Midbrain (tissue), 1 donor: ENCODE measurements around the gene GTF3C4.

Source experiments
- DNase-seq: peaks from one replicate; lab custom pipeline; 2025; lab: John Stamatoyannopoulos, UW

GTF3C4 gene, protein sequence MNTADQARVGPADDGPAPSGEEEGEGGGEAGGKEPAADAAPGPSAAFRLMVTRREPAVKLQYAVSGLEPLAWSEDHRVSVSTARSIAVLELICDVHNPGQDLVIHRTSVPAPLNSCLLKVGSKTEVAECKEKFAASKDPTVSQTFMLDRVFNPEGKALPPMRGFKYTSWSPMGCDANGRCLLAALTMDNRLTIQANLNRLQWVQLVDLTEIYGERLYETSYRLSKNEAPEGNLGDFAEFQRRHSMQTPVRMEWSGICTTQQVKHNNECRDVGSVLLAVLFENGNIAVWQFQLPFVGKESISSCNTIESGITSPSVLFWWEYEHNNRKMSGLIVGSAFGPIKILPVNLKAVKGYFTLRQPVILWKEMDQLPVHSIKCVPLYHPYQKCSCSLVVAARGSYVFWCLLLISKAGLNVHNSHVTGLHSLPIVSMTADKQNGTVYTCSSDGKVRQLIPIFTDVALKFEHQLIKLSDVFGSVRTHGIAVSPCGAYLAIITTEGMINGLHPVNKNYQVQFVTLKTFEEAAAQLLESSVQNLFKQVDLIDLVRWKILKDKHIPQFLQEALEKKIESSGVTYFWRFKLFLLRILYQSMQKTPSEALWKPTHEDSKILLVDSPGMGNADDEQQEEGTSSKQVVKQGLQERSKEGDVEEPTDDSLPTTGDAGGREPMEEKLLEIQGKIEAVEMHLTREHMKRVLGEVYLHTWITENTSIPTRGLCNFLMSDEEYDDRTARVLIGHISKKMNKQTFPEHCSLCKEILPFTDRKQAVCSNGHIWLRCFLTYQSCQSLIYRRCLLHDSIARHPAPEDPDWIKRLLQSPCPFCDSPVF

GRCh38 chr9:132670457-132671391, at the start of gene GTF3C4:
TSS of gene GTF3C4 (plus strand) at chr9:132670464. CDS start at chr9:132670599, 135 bp downstream.
- DNase-seq: no peak

- DNase-seq: no peak
Measured at GRCh38 chr9:132622159-132622558, 48.1 kb upstream of the GTF3C4 start.

DNA sequence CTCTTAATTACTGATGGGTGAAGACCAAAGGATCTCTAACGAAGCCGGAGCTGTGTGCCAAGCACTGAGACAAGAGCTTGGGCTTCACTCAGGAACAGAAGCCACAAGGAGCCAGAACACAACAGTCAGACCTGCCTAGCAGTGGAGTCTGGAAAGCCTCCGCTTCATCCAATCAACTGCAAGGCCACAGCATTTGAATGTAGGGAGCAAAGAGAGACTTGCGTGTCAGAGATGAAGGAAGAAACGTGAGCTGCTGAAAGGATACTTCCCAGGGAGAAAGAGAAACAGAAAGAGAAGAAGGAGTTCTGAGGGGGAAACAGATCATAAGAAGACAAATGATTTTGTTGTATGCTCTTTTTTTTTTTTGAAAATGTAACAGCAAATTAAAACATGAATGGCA, 44.0 kb upstream of the GTF3C4 start:
- no peak for DNase-seq

DNA sequence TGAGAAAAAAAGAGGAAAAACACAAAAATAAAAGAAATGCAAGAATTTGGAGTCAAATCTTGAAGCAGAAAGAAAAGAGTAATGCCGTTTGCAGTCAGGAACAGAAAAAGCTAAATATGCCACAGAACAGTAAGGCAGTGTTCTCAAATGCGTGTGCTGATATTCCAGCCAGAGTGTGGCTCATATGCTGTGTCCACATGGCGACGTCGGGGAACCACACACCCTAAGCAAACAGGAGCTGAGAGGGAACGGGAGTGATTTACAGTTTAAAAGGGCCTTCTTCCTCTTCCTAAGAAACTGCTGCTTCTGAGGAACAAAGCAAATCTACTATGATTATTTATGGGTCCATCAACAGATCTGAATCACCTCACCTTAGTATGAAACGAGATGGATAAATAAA, 43.2 kb upstream of the GTF3C4 start:
- no peak for DNase-seq

- no peak for DNase-seq
Measured at GRCh38 chr9:132627594-132627993, 42.7 kb upstream of the GTF3C4 start.

GRCh38 chr9:132628746-132629145, 41.5 kb upstream of the GTF3C4 start:
- no peak for DNase-seq

DNA sequence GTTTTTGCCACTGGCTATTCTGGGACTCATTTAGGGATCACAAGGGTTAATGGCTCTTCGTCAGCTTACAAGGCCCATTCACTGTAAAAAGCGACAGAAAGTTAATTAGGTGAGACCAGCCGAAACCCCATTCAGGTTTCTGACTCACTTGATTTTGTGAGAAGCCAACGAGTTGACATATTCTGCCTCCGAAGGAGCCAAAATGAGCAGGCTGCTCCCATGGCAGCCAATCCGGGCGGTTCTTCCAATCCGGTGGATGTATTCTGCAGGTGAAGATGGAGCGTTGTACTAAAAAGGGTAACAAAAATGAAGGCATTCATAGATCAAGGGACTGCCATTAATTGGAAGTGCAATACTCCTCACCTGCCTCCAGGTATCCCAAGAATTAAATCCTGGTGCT, 40.1 kb upstream of the GTF3C4 start:
- no peak for DNase-seq

GRCh38 chr9:132630811-132631210, 39.5 kb upstream of the GTF3C4 start:
- DNase-seq: no peak

DNA sequence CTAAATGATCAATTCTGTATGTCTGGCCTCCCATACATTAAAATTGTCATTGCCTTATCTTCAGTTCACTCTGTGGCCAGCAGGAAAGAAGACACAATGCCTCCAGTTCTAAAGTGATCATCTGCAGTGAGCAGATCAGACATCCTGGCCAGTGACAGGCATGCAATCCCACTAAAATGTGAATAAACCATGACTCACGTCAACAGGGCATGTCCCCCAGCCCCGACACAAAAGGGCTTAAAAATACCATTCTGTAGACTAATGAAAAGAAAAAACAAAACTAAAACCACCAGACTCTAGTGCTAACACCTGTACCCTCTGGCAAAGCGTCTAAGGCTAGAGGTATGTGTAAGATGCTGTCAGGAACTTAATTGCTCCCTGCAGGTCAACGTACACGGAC, 39.0 kb upstream of the GTF3C4 start:
- no peak for DNase-seq

DNA sequence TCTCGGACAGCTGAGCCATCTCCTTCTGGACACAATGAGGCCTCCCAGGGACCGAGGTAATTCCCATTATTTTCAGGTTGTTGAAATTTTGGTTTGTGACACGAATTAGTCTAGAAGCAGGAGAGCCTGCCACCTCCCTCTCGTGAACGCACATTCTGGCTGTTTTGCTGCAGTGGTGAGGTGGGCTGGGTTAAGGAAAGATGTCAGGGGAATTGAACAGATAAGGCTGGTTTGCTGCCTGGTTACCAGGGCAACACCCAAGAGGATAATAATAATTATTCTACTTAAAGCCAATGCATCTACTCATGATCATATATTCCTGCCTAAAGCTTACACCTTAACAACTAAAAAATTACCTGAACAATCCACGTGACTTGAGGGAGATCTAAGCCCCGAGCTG, 38.6 kb upstream of the GTF3C4 start:
- DNase-seq: no peak

DNA sequence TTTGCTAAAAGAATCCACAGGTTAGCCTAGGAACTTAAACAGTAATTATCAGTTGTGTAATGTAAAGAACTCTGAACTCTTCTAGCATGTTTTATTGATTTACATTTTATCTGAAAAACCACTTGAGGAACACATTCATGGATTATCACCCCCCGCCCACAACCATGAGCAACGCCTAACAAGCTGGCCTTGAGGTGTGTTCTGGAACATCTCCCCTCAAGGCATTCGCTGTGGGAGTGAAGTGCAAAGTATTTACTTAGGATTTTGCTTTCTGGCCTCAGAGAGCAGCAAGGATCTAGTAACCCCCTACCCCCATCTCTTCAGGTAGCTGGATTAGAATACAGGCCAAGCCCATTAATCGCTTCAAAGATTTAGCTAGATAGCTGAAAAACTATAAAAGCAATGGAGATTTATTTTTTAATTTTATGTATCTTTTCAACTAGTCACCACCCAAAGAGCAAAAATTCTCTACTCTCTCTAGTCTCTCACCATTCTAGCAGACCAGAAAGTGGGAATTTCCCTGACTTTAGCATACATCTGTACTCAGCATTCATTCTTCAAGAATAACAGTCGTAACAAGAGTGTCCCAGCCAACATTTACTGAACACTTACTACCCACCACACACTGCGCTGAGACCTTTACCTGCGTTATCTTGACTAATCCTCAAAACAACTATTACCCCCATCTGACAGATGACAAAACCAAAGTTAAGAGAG, 37.7 kb upstream of the GTF3C4 start:
- no peak for DNase-seq

DNA sequence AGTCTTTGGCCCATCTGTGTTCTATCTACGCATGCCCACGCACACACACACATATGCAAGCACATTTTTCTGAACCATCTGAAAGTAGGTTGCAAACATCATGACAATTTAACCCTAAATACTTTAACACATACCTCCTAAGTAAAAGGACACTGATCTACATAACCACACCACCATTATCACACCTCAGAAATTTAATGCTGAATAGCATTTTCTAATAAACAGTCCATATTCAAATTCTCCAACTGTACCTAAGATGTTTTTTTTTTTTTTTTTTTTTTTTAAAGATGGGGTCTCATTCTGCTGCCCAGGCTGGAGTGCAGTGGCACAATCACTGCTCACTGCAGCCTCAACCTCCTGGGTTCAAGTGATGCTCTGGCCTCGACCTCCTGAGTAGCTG, 35.9 kb upstream of the GTF3C4 start:
- no peak for DNase-seq

GRCh38 chr9:132637351-132637750, 32.9 kb upstream of the GTF3C4 start:
- no peak for DNase-seq

DNA sequence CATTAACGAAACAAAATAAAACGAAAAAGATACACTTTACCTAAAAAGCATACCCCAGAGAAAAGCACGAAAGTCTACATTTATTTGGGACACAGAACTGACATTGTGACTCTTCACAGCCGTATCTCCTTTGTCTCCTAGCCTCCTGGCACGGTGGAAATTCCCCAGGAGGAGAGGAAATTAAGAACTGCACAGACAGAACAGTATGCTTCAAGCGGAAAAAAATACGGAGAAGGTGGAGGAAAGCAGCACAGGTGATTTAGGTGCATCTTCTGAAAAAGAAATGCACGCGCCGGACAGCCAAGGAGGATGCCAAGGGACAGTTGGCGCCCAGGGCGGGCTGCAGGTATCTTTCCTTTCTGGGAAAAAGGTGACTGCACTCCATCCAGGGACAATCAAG, 32.5 kb upstream of the GTF3C4 start:
- DNase-seq: no peak

DNA sequence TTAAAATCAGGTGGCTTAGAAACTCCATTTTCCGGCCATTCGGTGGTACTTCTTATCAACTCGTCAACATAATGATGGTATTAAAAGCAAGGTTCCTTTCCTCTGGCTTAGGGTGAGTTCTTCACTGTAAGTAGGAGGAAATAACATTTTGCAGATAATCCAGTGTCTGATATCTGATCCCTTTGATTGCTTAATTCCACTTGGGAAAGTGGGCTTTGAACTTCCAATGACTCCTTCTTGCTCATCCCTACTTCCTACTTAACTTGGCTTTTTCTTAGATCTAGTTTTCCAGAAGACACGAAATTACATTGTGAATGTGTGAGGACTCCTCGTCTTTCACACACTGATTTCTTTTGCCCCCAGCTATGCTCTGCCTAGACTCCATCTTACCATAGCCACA, 32.0 kb upstream of the GTF3C4 start:
- no peak for DNase-seq

GRCh38 chr9:132639322-132639721, 30.9 kb upstream of the GTF3C4 start:
- DNase-seq: no peak

DNA sequence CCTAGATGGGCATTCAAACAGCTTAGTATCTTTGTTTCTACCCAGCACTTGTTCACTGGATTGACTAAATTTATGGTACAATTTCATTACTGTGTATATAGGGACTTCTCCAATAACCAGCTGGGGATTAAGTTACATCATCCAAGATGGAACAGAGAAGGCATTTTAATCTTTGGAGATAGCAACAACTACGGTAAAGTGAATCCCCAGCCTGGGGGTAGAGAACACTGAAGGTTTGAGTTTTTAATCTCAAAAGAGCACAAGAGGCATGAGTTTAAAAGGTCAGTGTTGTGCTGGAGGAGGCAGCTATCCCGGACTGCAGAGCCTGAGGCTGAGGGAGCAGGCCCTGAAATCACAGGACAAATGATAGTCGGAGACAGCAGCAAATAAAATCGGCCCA, 29.0 kb upstream of the GTF3C4 start:
- DNase-seq: no peak

- DNase-seq: no peak
Measured at GRCh38 chr9:132644251-132644650, 26.0 kb upstream of the GTF3C4 start.

DNA sequence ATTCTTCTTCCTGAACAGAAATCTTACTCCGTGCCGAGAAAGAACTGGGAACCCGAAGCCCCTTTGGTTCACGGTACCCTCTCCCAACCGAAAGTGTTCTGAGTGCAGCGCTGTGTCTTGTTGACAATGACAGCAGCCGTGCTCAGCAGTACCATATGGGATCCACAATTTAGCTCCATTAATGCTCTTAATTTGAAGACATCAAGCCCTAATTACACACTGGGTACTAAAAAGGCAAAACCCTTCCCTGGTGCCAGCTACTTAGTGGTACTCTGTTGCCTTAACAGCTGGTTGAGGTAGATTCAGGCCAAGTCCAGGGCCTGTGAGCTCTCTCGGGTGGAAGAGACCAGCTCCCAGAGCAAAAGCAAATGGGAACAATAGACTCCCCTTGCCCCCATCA, 25.0 kb upstream of the GTF3C4 start:
- DNase-seq: no peak

- DNase-seq: no peak
Measured at GRCh38 chr9:132645711-132646110, 24.6 kb upstream of the GTF3C4 start.

DNA sequence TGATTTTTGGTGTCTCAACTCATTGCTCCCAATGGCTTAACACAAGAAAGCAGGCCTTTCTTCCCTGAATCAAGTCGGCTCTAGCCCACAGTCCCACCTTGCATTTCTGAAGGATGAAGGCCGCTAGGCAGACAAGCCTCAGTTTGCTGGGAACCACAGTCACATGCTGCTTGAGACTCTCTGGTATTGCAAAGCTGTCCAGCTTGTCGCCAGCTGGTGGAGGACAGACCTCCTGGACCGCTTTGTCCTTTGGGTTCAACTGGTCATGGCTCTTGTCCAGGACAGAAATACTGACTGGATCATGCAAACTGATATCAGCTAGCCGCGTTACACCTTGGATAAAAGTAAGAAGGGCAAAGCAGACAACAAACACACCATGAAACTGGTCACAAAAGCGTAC, 23.5 kb upstream of the GTF3C4 start:
- DNase-seq: no peak

DNA sequence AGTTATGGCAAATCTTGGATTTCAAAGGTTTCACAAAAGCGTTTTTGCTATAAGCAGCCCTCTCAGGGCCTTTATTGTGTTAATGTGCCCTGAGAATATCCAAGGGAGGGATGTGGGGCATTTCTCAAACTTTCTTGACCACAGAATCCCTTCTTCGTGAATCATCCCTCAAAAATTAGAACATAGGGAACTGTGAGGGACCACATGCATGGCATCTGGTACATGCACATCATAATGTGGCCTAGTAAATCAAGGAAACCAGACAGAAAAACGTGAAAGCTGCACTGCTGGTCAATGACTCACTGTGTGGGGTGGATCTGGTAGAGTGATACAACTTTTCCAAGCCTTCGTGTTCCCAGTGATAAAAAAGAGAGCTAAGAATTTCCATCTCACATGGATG, 22.9 kb upstream of the GTF3C4 start:
- DNase-seq: no peak
